H9 (cell line): ENCODE data around the gene USP6NL. TPM values are rescaled to one million over a fixed set of nuclear protein-coding genes. Genes with fewer than 3 reads are reported as not detected.

ENCODE experiments used
- DNase-seq: peaks from one replicate; pipeline ENCODE4 v3.0.0-alpha.2; 2017
- H2AFZ ChIP-seq: one replicate; pipeline ENCODE4 v1.6.1; 2013; ENCODE audit warnings: mild to moderate bottlenecking, low read length, control low read depth, moderate library complexity
- H2AK5ac ChIP-seq: 2 replicates; pipeline ENCODE4 v1.6.1; 2013; ENCODE audit warnings: low read length, control low read depth, mixed read lengths; ENCODE audit not compliant: insufficient read length
- H2BK120ac ChIP-seq: one replicate; pipeline ENCODE4 v1.6.1; 2013; ENCODE audit warnings: low read depth, mild to moderate bottlenecking, low read length, control low read depth, inconsistent platforms; ENCODE audit not compliant: poor library complexity, severe bottlenecking
- H2BK12ac ChIP-seq: 2 replicates; pipeline ENCODE4 v1.6.1; 2013; ENCODE audit warnings: low read length, control low read depth, mixed read lengths, low read depth; ENCODE audit not compliant: insufficient read length
- H2BK15ac ChIP-seq: 2 replicates; pipeline ENCODE4 v1.6.1; 2013; ENCODE audit warnings: low read depth, low read length, control low read depth
- H2BK20ac ChIP-seq: one replicate; pipeline ENCODE4 v1.6.1; 2013; ENCODE audit warnings: low read depth, mild to moderate bottlenecking, low read length, control low read depth, inconsistent platforms; ENCODE audit not compliant: poor library complexity, severe bottlenecking
- H2BK5ac ChIP-seq: 2 replicates; pipeline ENCODE4 v1.6.1; 2013; ENCODE audit warnings: low read length, control low read depth, mixed read lengths; ENCODE audit not compliant: insufficient read length
- H3K14ac ChIP-seq: 2 replicates; pipeline ENCODE4 v1.6.1; 2013; ENCODE audit warnings: low read length, control low read depth; ENCODE audit not compliant: insufficient read depth
- H3K18ac ChIP-seq: 2 replicates; pipeline ENCODE4 v1.6.1; 2013; ENCODE audit warnings: low read depth, mild to moderate bottlenecking, mixed read lengths, low read length, control low read depth; ENCODE audit not compliant: insufficient read length
- H3K23ac ChIP-seq: 2 replicates; pipeline ENCODE4 v1.6.1; 2013; ENCODE audit warnings: low read length, control low read depth, mixed read lengths, low read depth; ENCODE audit not compliant: insufficient read length
- H3K23me2 ChIP-seq: 2 replicates; pipeline ENCODE4 v1.6.1; 2013; ENCODE audit warnings: low read depth, mild to moderate bottlenecking, mixed read lengths, low read length, control low read depth; ENCODE audit not compliant: insufficient read length, poor library complexity, severe bottlenecking
- H3K27ac ChIP-seq: 2 replicates; pipeline ENCODE4 v1.5.1; 2013; ENCODE audit warnings: low read length, control low read depth, mixed read lengths, low read depth; ENCODE audit not compliant: insufficient read length
- H3K27me3 ChIP-seq: 2 replicates; pipeline ENCODE4 v1.6.1; 2013; ENCODE audit warnings: low read length, control low read depth, inconsistent platforms; ENCODE audit not compliant: insufficient read depth
- H3K4ac ChIP-seq: 2 replicates; pipeline ENCODE4 v1.6.1; 2013; ENCODE audit warnings: low read depth, mild to moderate bottlenecking, control low read depth, inconsistent platforms, low read length, moderate library complexity
- H3K4me1 ChIP-seq: 2 replicates; pipeline ENCODE4 v1.6.1; 2013; ENCODE audit warnings: low read length, control low read depth, inconsistent platforms; ENCODE audit not compliant: insufficient read depth
- H3K4me2 ChIP-seq: 2 replicates; pipeline ENCODE4 v1.6.1; 2013; ENCODE audit warnings: low read length, control low read depth, mixed read lengths; ENCODE audit not compliant: insufficient read length, insufficient read depth
- H3K56ac ChIP-seq: 2 replicates; pipeline ENCODE4 v1.6.1; 2013; ENCODE audit warnings: low read depth, mild to moderate bottlenecking, mixed read lengths, low read length, control low read depth; ENCODE audit not compliant: insufficient read length
- H3K79me1 ChIP-seq: 2 replicates; pipeline ENCODE4 v1.6.1; 2013; ENCODE audit warnings: low read depth, mild to moderate bottlenecking, moderate library complexity, low read length, control low read depth, inconsistent platforms; ENCODE audit not compliant: insufficient read depth, poor library complexity, severe bottlenecking
- H3K79me2 ChIP-seq: 2 replicates; pipeline ENCODE4 v1.6.1; 2013; ENCODE audit warnings: low read length, control low read depth, inconsistent platforms; ENCODE audit not compliant: insufficient read depth
- H3K9ac ChIP-seq: 2 replicates; pipeline ENCODE4 v1.6.1; 2013; ENCODE audit warnings: low read length, control low read depth, mixed read lengths; ENCODE audit not compliant: insufficient read length; ENCODE audit errors: extremely low read depth
- H3K9me3 ChIP-seq: one replicate; pipeline ENCODE4 v1.6.1; 2013; ENCODE audit warnings: low read depth, low read length, inconsistent platforms; ENCODE audit not compliant: control insufficient read depth
- H3T11ph ChIP-seq: one replicate; pipeline ENCODE4 v1.6.1; 2013; ENCODE audit warnings: mild to moderate bottlenecking, low read length, control low read depth, inconsistent platforms
- H4K20me1 ChIP-seq: one replicate; pipeline ENCODE4 v1.6.1; 2013; ENCODE audit not compliant: control insufficient read depth, insufficient read length, insufficient read depth
- H4K5ac ChIP-seq: 2 replicates; pipeline ENCODE4 v1.6.1; 2013; ENCODE audit warnings: low read depth, mild to moderate bottlenecking, mixed read lengths, low read length, control low read depth; ENCODE audit not compliant: insufficient read length
- H4K8ac ChIP-seq: replicated peaks from 2 replicates; pipeline ENCODE4 v1.6.1; 2013; ENCODE audit warnings: low read length, control low read depth, mixed read lengths, low read depth; ENCODE audit not compliant: insufficient read length
- H4K91ac ChIP-seq: 2 replicates; pipeline ENCODE4 v1.6.1; 2013; ENCODE audit warnings: low read depth, mild to moderate bottlenecking, moderate library complexity, mixed read lengths, low read length, control low read depth; ENCODE audit not compliant: insufficient read length
- H3K27ac Mint-ChIP-seq, 3 experiments: 2 replicates in 2 of 3; 3 replicates in 1 of 3; pipeline ENCODE4 v1.8.0; 2020 to 2021; ENCODE audit warnings: mixed read lengths in 3 of 3, mild to moderate bottlenecking in 1 of 3, moderate library complexity in 1 of 3
- H3K27me3 Mint-ChIP-seq: 2 replicates; pipeline ENCODE4 v1.8.0; 2021; ENCODE audit warnings: low read depth, mild to moderate bottlenecking, moderate library complexity, mixed read lengths
- H3K36me3 Mint-ChIP-seq, 3 experiments: 2 replicates in 2 of 3; 3 replicates in 1 of 3; pipeline ENCODE4 v1.8.0; 2020 to 2021; ENCODE audit warnings: low read depth in 3 of 3, mixed read lengths in 3 of 3; ENCODE audit not compliant: insufficient read depth in 1 of 3
- H3K4me1 Mint-ChIP-seq, 2 experiments: 2 replicates each; pipeline ENCODE4 v1.8.0; 2020; ENCODE audit warnings: mixed read lengths in 2 of 2
- H3K4me3 Mint-ChIP-seq, 2 experiments: 2 replicates in 1 of 2; 3 replicates in 1 of 2; pipeline ENCODE4 v1.8.0; 2020 to 2021; ENCODE audit warnings: mild to moderate bottlenecking in 2 of 2, mixed read lengths in 2 of 2, moderate library complexity in 1 of 2
- H3K9me3 Mint-ChIP-seq, 2 experiments: 2 replicates in 1 of 2; 3 replicates in 1 of 2; pipeline ENCODE4 v1.8.0; 2020; ENCODE audit warnings: mild to moderate bottlenecking in 2 of 2, mixed read lengths in 2 of 2, moderate library complexity in 1 of 2
- CTCF ChIP-seq: fragments of 200-600 bp; sonication (generic); conservative IDR thresholded peaks from 3 replicates; pipeline ENCODE4 v1.8.0; 2021; ENCODE audit warnings: antibody characterized with exemption, mild to moderate bottlenecking
- WGBS: extraction: QIAGEN DNeasy Blood & Tissue Kit; methylation state at CpG from one replicate; pipeline ENCODE4 v1.1.7; 2013; ENCODE audit warnings: missing lambda C conversion rate, low lambda C conversion rate, mixed read lengths; ENCODE audit not compliant: insufficient read length; ENCODE audit errors: extremely low coverage; 5-methylcytosine and 5-hydroxymethylcytosine counted together
- total RNA-seq: library from RNA; stranded (reverse); gene quantifications from 2 replicates; pipeline ENCODE4 v1.2.1, GENCODE V29; 2021

Gene USP6NL
- total RNA-seq, 1 experiment from 2014 or later, result 28.3 TPM

GRCh38 chr10:11448190-11448544 lies 163.3 kb downstream of the USP6NL start:
- no peak overlapping the region for H3K27ac ChIP-seq
- no peak overlapping the region for H2BK15ac ChIP-seq
- no peaks in the 10 kb centered on the region for H3K79me2 ChIP-seq
- H4K8ac ChIP-seq, result no peak overlapping the region
- H4K20me1 ChIP-seq, result no peaks in the 10 kb centered on the region
- H3K56ac ChIP-seq, result no peak overlapping the region
- no peak overlapping the region for H2AFZ ChIP-seq
- WGBS, result no CpG with 5 or more reads among the region's 8 CpGs
- TF ChIP-seq CTCF, result no peak
- H3K14ac ChIP-seq, result no peak overlapping the region
- no peaks in the 10 kb centered on the region for H3K23me2 ChIP-seq
- H3K4me2 ChIP-seq, result no peak overlapping the region
- H3K79me1 ChIP-seq, result no peaks in the 10 kb centered on the region
- no peak overlapping the region for H2BK12ac ChIP-seq
- Mint-ChIP-seq H3K9me3 (no peaks in the 10 kb centered on the region), H3K4me3 (no peak overlapping the region), H3K27me3 (peaks cover 5% of the 10 kb centered on the region), H3K27ac (no peak overlapping the region), H3K4me1 (peaks cover 23 to 26% of the 10 kb centered on the region in 2 experiments), H3K36me3 (peaks cover 0 to 1% (median 0%) of the 10 kb centered on the region in 3 experiments; a peak in 1 of 7 replicates)
- H2BK120ac ChIP-seq, result no peak overlapping the region
- H3T11ph ChIP-seq, result no peak overlapping the region
- H3K23ac ChIP-seq, result no peak overlapping the region
- no peak overlapping the region for H3K18ac ChIP-seq
- no peak overlapping the region for H3K4ac ChIP-seq
- no peak overlapping the region for H2AK5ac ChIP-seq
- DNase-seq, result no peak
- H3K27me3 ChIP-seq, result no peaks in the 10 kb centered on the region
- no peak overlapping the region for H2BK20ac ChIP-seq
- H4K91ac ChIP-seq, result no peak overlapping the region
- H2BK5ac ChIP-seq, result no peak overlapping the region
- no peak overlapping the region for H4K5ac ChIP-seq
- no peaks in the 10 kb centered on the region; the same call in 1 of the 2 replicates for H3K4me1 ChIP-seq
- no peaks in the 10 kb centered on the region for H3K9me3 ChIP-seq
- H3K9ac ChIP-seq, result no peak overlapping the region
